HEK293 (cell line): Measurements from ENCODE around the gene CYP26B1.

Experiments used
- ZBTB21 ChIP-seq: fragments of 450-650 bp; formaldehyde crosslinking; IDR thresholded peaks from 2 replicates; pipeline ENCODE4 v1.5.1; 2017; ENCODE audit warnings: missing biosample characterization, missing genetic modification characterization
- ZNF324 ChIP-seq: fragments of 450-650 bp; formaldehyde crosslinking; IDR thresholded peaks from 2 replicates; pipeline ENCODE4 v1.5.1; 2016; ENCODE audit warnings: missing biosample characterization, missing genetic modification characterization

GRCh38 chr2:72146347-72147302 lies 1.0 kb downstream of the CYP26B1 start:
- no peak for TF ChIP-seq ZNF324 (tag by site-specific recombination)
- TF ChIP-seq ZBTB21 = no peak
